ENCODE results near the gene ACTL6B. TPM values are rescaled to one million over a fixed set of nuclear protein-coding genes. Genes with fewer than 3 reads are reported as not detected.
A peak's percentile ranks its signal among the peaks of the same experiment; 100 is the strongest.

The ACTL6B gene
- total RNA-seq, 2 experiments from 2014 or later, result not detected

GRCh38 chr7:100607111-100607510 lies 49.1 kb downstream of the ACTL6B start:
- Mint-ChIP-seq H3K27me3 (no peaks in the 10 kb centered on the region), H3K27ac (no peak overlapping the region), H3K36me3 (no peaks in the 10 kb centered on the region), H3K9me3 (no peaks in the 10 kb centered on the region), H3K4me1 (peaks cover 15% of the 10 kb centered on the region), H3K4me3 (no peak overlapping the region)
- no peak for DNase-seq

- H3K4me3 Mint-ChIP-seq, result no peak overlapping the region
- DNase-seq, result no peak
- H3K27ac Mint-ChIP-seq, result no peak overlapping the region
- H3K27me3 Mint-ChIP-seq, result no peaks in the 10 kb centered on the region
- H3K4me1 Mint-ChIP-seq, result peaks cover 15% of the 10 kb centered on the region
- no peaks in the 10 kb centered on the region for H3K9me3 Mint-ChIP-seq
- H3K36me3 Mint-ChIP-seq, result no peaks in the 10 kb centered on the region
Observed at GRCh38 chr7:100606313-100606712, 49.9 kb downstream of the ACTL6B start.

- Mint-ChIP-seq H3K27me3 (no peaks in the 10 kb centered on the region), H3K9me3 (no peaks in the 10 kb centered on the region), H3K27ac (no peak overlapping the region), H3K4me1 (peaks cover 13% of the 10 kb centered on the region), H3K36me3 (no peaks in the 10 kb centered on the region), H3K4me3 (peak overlapping the region; percentile 79)
- DNase-seq, result peak; percentile 56
Observed at GRCh38 chr7:100604976-100605911, 51.0 kb downstream of the ACTL6B start.

GRCh38 chr7:100604028-100604975 lies 51.9 kb downstream of the ACTL6B start:
- Mint-ChIP-seq H3K4me1 (peaks cover 13% of the 10 kb centered on the region), H3K27me3 (no peaks in the 10 kb centered on the region), H3K27ac (peak overlapping the region; percentile 74), H3K9me3 (no peaks in the 10 kb centered on the region), H3K36me3 (no peaks in the 10 kb centered on the region), H3K4me3 (peak overlapping the region; percentile 79)
- DNase-seq, result peak; percentile 82

- H3K27ac Mint-ChIP-seq, result peak overlapping the region; percentile 74
- no peaks in the 10 kb centered on the region for H3K36me3 Mint-ChIP-seq
- H3K9me3 Mint-ChIP-seq, result no peaks in the 10 kb centered on the region
- H3K27me3 Mint-ChIP-seq, result no peaks in the 10 kb centered on the region
- peak overlapping the region; percentile 79 for H3K4me3 Mint-ChIP-seq
- no peak for DNase-seq
- H3K4me1 Mint-ChIP-seq, result peaks cover 13% of the 10 kb centered on the region
Observed at GRCh38 chr7:100603726-100604027, 52.6 kb downstream of the ACTL6B start.

GRCh38 chr7:100602889-100603725 lies 53.1 kb downstream of the ACTL6B start:
- DNase-seq, result no peak
- peak overlapping the region; percentile 79 for H3K4me3 Mint-ChIP-seq
- H3K4me1 Mint-ChIP-seq, result peaks cover 13% of the 10 kb centered on the region
- no peak overlapping the region for H3K27ac Mint-ChIP-seq
- H3K27me3 Mint-ChIP-seq, result no peaks in the 10 kb centered on the region
- no peaks in the 10 kb centered on the region for H3K36me3 Mint-ChIP-seq
- no peaks in the 10 kb centered on the region for H3K9me3 Mint-ChIP-seq

GRCh38 chr7:100600730-100601038 lies 55.6 kb downstream of the ACTL6B start:
- Mint-ChIP-seq H3K27me3 (no peaks in the 10 kb centered on the region), H3K9me3 (no peaks in the 10 kb centered on the region), H3K4me3 (no peak overlapping the region), H3K36me3 (no peaks in the 10 kb centered on the region), H3K4me1 (peaks cover 12% of the 10 kb centered on the region), H3K27ac (no peak overlapping the region)
- no peak for DNase-seq

GRCh38 chr7:100599911-100600729 lies 56.1 kb downstream of the ACTL6B start:
- Mint-ChIP-seq H3K27ac (no peak overlapping the region), H3K9me3 (no peaks in the 10 kb centered on the region), H3K4me1 (peaks cover 8% of the 10 kb centered on the region), H3K4me3 (no peak overlapping the region), H3K27me3 (no peaks in the 10 kb centered on the region), H3K36me3 (no peaks in the 10 kb centered on the region)
- DNase-seq, result no peak

GRCh38 chr7:100598425-100598824 lies 57.8 kb downstream of the ACTL6B start:
- no peaks in the 10 kb centered on the region for H3K9me3 Mint-ChIP-seq

GRCh38 chr7:100595188-100595587 lies 61.1 kb downstream of the ACTL6B start:
- Mint-ChIP-seq H3K9me3 (no peaks in the 10 kb centered on the region), H3K27me3 (peaks cover 4% of the 10 kb centered on the region), H3K36me3 (no peaks in the 10 kb centered on the region), H3K27ac (no peak overlapping the region), H3K4me3 (no peak overlapping the region), H3K4me1 (peaks cover 3% of the 10 kb centered on the region)
- no peak for DNase-seq

More at GRCh38 chr7:100598425-100598824, 57.8 kb downstream of the ACTL6B start:
- peaks cover 3% of the 10 kb centered on the region for H3K4me1 Mint-ChIP-seq
- no peaks in the 10 kb centered on the region for H3K36me3 Mint-ChIP-seq
- no peak for DNase-seq
- no peaks in the 10 kb centered on the region for H3K27me3 Mint-ChIP-seq
- no peak overlapping the region for H3K27ac Mint-ChIP-seq
- no peak overlapping the region for H3K4me3 Mint-ChIP-seq

Other genes starting within 250 kb of the ACTL6B start
- 1 to 10 TPM; 2.9 to 3.0 TPM for gene ZCWPW1, start 227.7 kb downstream of the ACTL6B start, total RNA-seq
- gene MEPCE, start 226.6 kb downstream of the ACTL6B start, total RNA-seq, result 10 to 100 TPM; 60.1 to 65.4 TPM
- 10 to 100 TPM; 45.7 to 46.4 TPM for gene PPP1R35, start 220.0 kb downstream of the ACTL6B start, total RNA-seq
- 1 to 10 TPM; 1.0 to 1.5 TPM for gene SPACDR, start 192.2 kb downstream of the ACTL6B start, total RNA-seq
- gene TSC22D4, start 177.2 kb downstream of the ACTL6B start, total RNA-seq, result 10 to 100 TPM; 81.4 to 83.7 TPM
- gene NYAP1, start 172.5 kb downstream of the ACTL6B start, total RNA-seq, result under 1 TPM; 0.29 to 0.34 TPM
- gene AGFG2, start 117.2 kb downstream of the ACTL6B start, total RNA-seq, result 10 to 100 TPM; 52.4 to 55.4 TPM
- 1 to 10 TPM; 4.4 to 6.0 TPM for gene SAP25, start 82.5 kb downstream of the ACTL6B start, total RNA-seq
- 10 to 100 TPM; 65.6 to 68.1 TPM for gene LRCH4, start 70.3 kb downstream of the ACTL6B start, total RNA-seq
- gene FBXO24, start 70.1 kb downstream of the ACTL6B start, total RNA-seq, result under 1 TPM; 0.54 to 0.80 TPM
- 1 to 10 TPM; 4.0 TPM for gene PCOLCE, start 54.1 kb downstream of the ACTL6B start, total RNA-seq
- gene MOSPD3, start 43.9 kb downstream of the ACTL6B start, total RNA-seq, result 10 to 100 TPM in 1 of 2 experiments, 1 to 10 TPM in 1; 9.7 to 10.0 TPM
- gene TFR2, start 14.9 kb downstream of the ACTL6B start, total RNA-seq, result 10 to 100 TPM; 10.9 to 11.1 TPM
- 100 to 1,000 TPM; 200 to 202 TPM for gene GNB2, start 17.3 kb upstream of the ACTL6B start, total RNA-seq
- gene GIGYF1, start 37.8 kb upstream of the ACTL6B start, total RNA-seq, result 10 to 100 TPM; 41.9 to 45.2 TPM
- gene POP7, start 49.7 kb upstream of the ACTL6B start, total RNA-seq, result 10 to 100 TPM; 84.5 to 85.6 TPM
- gene EPO, start 64.0 kb upstream of the ACTL6B start, total RNA-seq, result not detected
- gene ZAN, start 77.1 kb upstream of the ACTL6B start, total RNA-seq, result not detected
- gene EPHB4, start 171.1 kb upstream of the ACTL6B start, total RNA-seq, result 1 to 10 TPM; 2.5 to 2.9 TPM
- gene SLC12A9, start 196.3 kb upstream of the ACTL6B start, total RNA-seq, result 10 to 100 TPM; 13.4 to 14.6 TPM
- 10 to 100 TPM; 44.2 to 45.1 TPM for gene TRIP6, start 210.9 kb upstream of the ACTL6B start, total RNA-seq
- 100 to 1,000 TPM; 296 to 297 TPM for gene SRRT, start 218.7 kb upstream of the ACTL6B start, total RNA-seq
- 1 to 10 TPM; 1.7 to 2.3 TPM for gene UFSP1, start 233.3 kb upstream of the ACTL6B start, total RNA-seq
- under 1 TPM in 1 of 2 experiments, not detected in 1; 0.14 TPM for gene ACHE, start 239.4 kb upstream of the ACTL6B start, total RNA-seq

All from activated naive CD8-positive, alpha-beta T cell treated with anti-CD3 and anti-CD28 coated beads for 36 hours (primary cell).